Testis (tissue), 3 donors: ENCODE measurements around the gene ESRRB. TPM values are rescaled to one million over a fixed set of nuclear protein-coding genes. Genes with fewer than 3 reads are reported as not detected.

ENCODE experiments used
- DNase-seq: peaks from one replicate; pipeline ENCODE4 v3.0.0-alpha.2; 2019
- H3K27ac ChIP-seq, 2 donors: fragments of 200-600 bp; sonication (generic); one replicate each; pipeline ENCODE4 v1.5.1; 2019
- H3K27me3 ChIP-seq: fragments of 200-600 bp; sonication (generic); one replicate; pipeline ENCODE4 v1.5.1; 2019
- H3K36me3 ChIP-seq: fragments of 200-600 bp; sonication (generic); one replicate; pipeline ENCODE4 v1.5.1; 2017; ENCODE audit warnings: low read depth; ENCODE audit errors: missing control alignments
- H3K4me1 ChIP-seq: fragments of 200-600 bp; sonication (generic); one replicate; pipeline ENCODE4 v1.5.1; 2019
- H3K4me3 ChIP-seq, 2 donors: fragments of 200-600 bp; sonication (generic); one replicate each; pipeline ENCODE4 v1.5.1; 2017 to 2019
- H3K9me3 ChIP-seq: fragments of 200-600 bp; sonication (generic); one replicate; pipeline ENCODE4 v1.5.1; 2017
- POLR2A ChIP-seq: fragments of 450-650 bp; IDR thresholded peaks from one replicate; pipeline ENCODE4 v1.6.1; 2017; ENCODE audit warnings: antibody characterized with exemption, mild to moderate bottlenecking, moderate library complexity
- WGBS, 2 donors: methylation state at CpG; one replicate each; pipeline ENCODE4 v1.1.5; 2018; 5-methylcytosine and 5-hydroxymethylcytosine counted together
- intact Hi-C: fragments of 100-400 bp; cut with DNase I; formaldehyde crosslinking; loops from one replicate; pipeline ENCODE4 v1.15.1; 2023; ENCODE audit warnings: low total_unique reads
- polyA plus RNA-seq: library from polyadenylated mRNA; stranded (reverse); fragments of 350-450 nt; fragmentation: Illumina TruSeq; extraction: RNeasy Lipid Tissue Mini Kit (QIAGEN cat#74804); gene quantifications from one replicate; pipeline ENCODE4 v1.2.3, GENCODE V29; 2014; ENCODE audit warnings: low read depth, low replicate concordance; ENCODE audit not compliant: insufficient read depth
- total RNA-seq, 2 donors: library from RNA; depleted of rRNA; stranded (reverse); fragments of >200 nt; gene quantifications; one replicate each; pipeline ENCODE4 v1.2.3, GENCODE V29; 2016
- TF ChIP-seq, protein P1 (sequence below), 3 experiments: fragments of 450-650 bp in 2 of 3; fragments of 200-600 bp in 1 of 3; sonication (generic) in 1 of 3; IDR thresholded peaks; one replicate each; pipeline ENCODE4 v1.5.1; 2016 to 2019; ENCODE audit warnings: antibody characterized with exemption in 3 of 3, mild to moderate bottlenecking in 2 of 3, moderate library complexity in 1 of 3

ESRRB gene
- total and polyA plus RNA-seq, 3 donors from 2014 or later: 2.5 to 3.3 (median 2.8) TPM

DNA sequence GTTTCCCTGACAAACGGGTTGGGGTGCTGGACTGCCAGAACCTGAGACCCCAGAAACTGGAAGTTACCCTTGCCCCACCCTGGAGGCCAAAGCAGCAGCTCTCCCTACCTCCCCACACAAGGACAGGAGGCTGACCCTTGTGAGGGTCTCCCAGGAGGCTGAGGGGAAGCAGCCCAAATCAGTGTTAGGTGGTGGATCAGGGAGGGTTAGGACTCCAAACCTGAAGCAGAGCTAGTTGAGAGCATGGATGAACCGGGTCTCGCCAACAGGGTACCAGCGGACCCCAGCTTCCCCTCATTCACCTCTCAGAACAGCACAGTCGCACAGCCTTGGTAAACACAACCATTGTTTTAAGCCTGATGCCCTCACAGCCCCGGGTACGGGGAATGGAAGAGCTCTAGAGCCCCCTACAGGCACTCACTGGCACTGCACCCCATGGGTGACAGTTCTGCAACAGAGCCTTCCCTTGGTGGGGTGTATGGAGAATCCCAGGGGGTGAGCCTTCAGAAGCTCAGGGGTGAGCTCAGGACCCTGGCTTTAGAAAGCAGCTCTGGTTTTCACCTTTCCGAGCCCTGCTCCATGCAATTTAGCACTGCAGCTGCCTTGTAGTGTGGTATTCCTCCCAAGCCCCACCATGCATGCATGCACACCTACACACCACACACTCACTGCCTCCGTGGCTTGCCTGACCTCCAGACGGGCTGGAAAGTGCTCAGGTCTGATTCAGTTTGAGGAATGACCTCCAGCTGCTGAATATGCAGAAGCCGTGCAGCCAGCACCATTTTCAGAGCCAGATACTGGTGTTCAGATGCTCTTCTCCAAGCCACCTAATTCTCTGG, 11.2 kb downstream of the ESRRB start:
- intact Hi-C loops: no loop called here
- peak; percentile 80 for DNase-seq
- WGBS, 2 donors: 11 to 22% methylated on average over 4 to 11 of the region's 11 CpGs
- Histone ChIP-seq H3K4me3 (no peak overlapping the region), H3K4me1 (no peaks in the 10 kb centered on the region), H3K27ac (no peak overlapping the region), H3K36me3 (no peaks in the 10 kb centered on the region), H3K27me3 (no peaks in the 10 kb centered on the region), H3K9me3 (no peaks in the 10 kb centered on the region)
- TF ChIP-seq POLR2A: no peak
- TF ChIP-seq, protein P1, sequence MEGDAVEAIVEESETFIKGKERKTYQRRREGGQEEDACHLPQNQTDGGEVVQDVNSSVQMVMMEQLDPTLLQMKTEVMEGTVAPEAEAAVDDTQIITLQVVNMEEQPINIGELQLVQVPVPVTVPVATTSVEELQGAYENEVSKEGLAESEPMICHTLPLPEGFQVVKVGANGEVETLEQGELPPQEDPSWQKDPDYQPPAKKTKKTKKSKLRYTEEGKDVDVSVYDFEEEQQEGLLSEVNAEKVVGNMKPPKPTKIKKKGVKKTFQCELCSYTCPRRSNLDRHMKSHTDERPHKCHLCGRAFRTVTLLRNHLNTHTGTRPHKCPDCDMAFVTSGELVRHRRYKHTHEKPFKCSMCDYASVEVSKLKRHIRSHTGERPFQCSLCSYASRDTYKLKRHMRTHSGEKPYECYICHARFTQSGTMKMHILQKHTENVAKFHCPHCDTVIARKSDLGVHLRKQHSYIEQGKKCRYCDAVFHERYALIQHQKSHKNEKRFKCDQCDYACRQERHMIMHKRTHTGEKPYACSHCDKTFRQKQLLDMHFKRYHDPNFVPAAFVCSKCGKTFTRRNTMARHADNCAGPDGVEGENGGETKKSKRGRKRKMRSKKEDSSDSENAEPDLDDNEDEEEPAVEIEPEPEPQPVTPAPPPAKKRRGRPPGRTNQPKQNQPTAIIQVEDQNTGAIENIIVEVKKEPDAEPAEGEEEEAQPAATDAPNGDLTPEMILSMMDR (IDR thresholded peaks at IDR 0.05): peak; percentile 55 to 86 (median 68)

DNA sequence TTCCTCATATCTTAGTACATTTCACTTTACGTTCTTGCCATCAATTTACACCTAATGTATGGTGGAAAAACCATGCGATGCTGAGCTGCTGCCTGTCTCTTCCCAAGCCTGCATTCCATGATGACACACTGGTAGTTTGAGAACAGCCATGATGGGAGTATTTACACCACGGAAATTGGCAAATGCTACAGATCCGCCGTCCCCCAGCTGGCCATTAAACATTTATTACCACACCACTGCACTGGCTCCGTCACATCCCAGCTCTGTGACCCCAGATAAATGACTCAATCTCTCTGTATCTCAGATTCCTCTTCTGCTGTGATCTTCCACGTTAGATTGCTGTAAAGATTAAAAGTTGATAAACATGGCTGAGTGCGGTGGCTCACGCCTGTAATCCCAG, 13.9 kb downstream of the ESRRB start:
- intact Hi-C loops: no loop called here
- Histone ChIP-seq H3K9me3 (no peaks in the 10 kb centered on the region), H3K27me3 (no peaks in the 10 kb centered on the region), H3K4me1 (no peaks in the 10 kb centered on the region), H3K4me3 (no peak overlapping the region), H3K27ac (no peak overlapping the region), H3K36me3 (no peaks in the 10 kb centered on the region)
- no peak for DNase-seq
- TF ChIP-seq, protein P1 (IDR thresholded peaks at IDR 0.05): no peak
- TF ChIP-seq POLR2A: no peak
- WGBS, 2 donors: 88 to 93% methylated on average over 9 of the region's 9 CpGs

DNA sequence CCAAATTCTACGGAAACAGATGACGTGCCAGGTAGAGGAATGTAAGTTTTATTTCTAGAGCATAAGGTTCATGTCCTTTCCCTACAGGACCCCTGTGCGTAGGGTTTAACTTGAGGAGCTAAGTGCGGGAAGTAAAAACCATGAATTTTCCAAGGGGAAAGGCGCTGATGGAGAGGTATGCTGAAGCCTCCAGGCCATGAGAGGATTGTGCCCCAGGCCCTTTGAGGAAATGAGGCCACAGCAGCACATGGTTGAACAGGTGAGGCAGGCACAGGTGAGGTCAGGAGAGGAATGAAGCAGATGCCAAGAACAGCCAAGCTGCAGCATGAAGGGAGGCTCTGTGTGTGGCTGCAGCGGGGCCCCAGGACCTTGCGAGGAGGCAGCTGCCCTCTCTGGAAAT, 14.7 kb downstream of the ESRRB start:
- no peak overlapping the region for H3K4me3 ChIP-seq
- H3K27me3 ChIP-seq: no peaks in the 10 kb centered on the region
- DNase-seq: no peak
- TF ChIP-seq, protein P1 (IDR thresholded peaks at IDR 0.05): no peak
- no peak for TF ChIP-seq POLR2A
- no peaks in the 10 kb centered on the region for H3K36me3 ChIP-seq
- 93 to 96% methylated on average over 7 of the region's 7 CpGs for WGBS, 2 donors
- intact Hi-C loops: no loop called here
- H3K4me1 ChIP-seq: no peaks in the 10 kb centered on the region
- H3K9me3 ChIP-seq: no peaks in the 10 kb centered on the region
- H3K27ac ChIP-seq: no peak overlapping the region

DNA sequence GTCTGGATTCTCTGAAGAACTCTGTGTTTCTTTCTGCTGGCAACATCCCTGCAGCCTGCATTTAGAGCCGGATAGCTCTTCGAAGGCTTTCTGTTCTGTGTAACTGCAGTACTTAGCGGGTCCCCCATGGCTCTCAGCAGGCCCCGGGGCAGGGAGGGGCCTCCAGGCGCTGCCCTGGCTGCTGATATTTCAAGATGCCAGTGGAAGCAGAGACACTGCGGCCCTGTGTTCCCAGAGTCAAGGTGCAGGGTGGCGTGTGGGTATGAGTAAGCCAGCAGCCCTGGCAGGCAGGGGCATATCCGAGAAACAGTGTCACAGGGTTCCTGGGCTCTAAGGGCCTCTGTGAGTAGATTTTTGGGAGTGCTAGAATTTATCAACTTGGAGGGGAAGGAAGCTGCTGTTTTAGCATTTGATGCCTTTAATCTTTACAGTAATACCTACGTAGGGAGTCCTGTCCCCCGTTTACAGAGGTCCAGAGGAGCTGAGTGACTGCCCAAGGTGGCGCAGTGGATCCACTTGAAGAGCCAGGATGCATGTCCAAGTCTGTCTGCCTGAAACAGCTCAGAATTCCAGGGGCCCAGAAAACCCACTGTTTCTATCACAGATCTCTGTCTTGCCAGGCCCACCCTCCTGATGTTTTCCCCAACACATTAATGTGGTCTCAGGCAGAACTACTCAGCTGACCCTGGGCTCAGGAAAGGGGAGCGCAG, 16.2 kb downstream of the ESRRB start:
- Histone ChIP-seq H3K36me3 (no peaks in the 10 kb centered on the region), H3K27ac (no peak overlapping the region), H3K9me3 (no peaks in the 10 kb centered on the region), H3K4me1 (no peaks in the 10 kb centered on the region), H3K27me3 (no peaks in the 10 kb centered on the region), H3K4me3 (no peak overlapping the region)
- DNase-seq: no peak
- intact Hi-C loops: no loop called here
- TF ChIP-seq, protein P1 (IDR thresholded peaks at IDR 0.05): no peak
- no peak for TF ChIP-seq POLR2A
- 73 to 88% methylated on average over 7 to 12 of the region's 12 CpGs for WGBS, 2 donors
